ENCODE measurements around the gene CELA1. TPM values are rescaled to one million over a fixed set of nuclear protein-coding genes. Genes with fewer than 3 reads are reported as not detected.

CELA1 gene
- total RNA-seq, 1 experiment from 2014 or later, result not detected

DNA sequence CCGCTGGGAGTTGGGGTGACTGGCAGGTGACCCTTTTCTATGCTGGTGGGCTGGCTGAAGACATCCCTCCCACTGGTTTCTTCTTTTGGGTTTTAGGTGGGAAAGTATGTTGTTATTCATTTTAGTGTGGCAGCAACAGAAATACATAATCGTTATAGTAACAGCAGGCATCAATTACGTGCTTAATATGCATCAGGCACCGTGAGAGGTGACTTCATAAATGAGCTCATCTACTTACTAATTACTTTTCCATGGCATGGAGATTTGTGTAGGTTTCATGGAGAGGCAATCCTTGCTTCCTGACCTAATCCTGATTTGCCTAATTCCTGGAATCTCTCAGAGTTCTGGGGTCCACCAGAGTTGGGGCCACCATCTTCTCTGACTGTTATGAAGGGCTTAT, 13.4 kb upstream of the CELA1 start (continued):
- TF ChIP-seq, protein P1, sequence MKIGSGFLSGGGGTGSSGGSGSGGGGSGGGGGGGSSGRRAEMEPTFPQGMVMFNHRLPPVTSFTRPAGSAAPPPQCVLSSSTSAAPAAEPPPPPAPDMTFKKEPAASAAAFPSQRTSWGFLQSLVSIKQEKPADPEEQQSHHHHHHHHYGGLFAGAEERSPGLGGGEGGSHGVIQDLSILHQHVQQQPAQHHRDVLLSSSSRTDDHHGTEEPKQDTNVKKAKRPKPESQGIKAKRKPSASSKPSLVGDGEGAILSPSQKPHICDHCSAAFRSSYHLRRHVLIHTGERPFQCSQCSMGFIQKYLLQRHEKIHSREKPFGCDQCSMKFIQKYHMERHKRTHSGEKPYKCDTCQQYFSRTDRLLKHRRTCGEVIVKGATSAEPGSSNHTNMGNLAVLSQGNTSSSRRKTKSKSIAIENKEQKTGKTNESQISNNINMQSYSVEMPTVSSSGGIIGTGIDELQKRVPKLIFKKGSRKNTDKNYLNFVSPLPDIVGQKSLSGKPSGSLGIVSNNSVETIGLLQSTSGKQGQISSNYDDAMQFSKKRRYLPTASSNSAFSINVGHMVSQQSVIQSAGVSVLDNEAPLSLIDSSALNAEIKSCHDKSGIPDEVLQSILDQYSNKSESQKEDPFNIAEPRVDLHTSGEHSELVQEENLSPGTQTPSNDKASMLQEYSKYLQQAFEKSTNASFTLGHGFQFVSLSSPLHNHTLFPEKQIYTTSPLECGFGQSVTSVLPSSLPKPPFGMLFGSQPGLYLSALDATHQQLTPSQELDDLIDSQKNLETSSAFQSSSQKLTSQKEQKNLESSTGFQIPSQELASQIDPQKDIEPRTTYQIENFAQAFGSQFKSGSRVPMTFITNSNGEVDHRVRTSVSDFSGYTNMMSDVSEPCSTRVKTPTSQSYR (CRISPR knock-in tag; IDR thresholded peaks at IDR 0.05), result no peak
- TF ChIP-seq NR1H2 (CRISPR knock-in tag; IDR thresholded peaks at IDR 0.05) (no peak), TCF7 (CRISPR knock-in tag; IDR thresholded peaks at IDR 0.05; ENCODE audit: low read depth) (no peak), OVOL2 (CRISPR knock-in tag; IDR thresholded peaks at IDR 0.05; ENCODE audit: borderline replicate concordance) (no peak), ZNF416 (CRISPR knock-in tag; IDR thresholded peaks at IDR 0.05) (no peak)

DNA sequence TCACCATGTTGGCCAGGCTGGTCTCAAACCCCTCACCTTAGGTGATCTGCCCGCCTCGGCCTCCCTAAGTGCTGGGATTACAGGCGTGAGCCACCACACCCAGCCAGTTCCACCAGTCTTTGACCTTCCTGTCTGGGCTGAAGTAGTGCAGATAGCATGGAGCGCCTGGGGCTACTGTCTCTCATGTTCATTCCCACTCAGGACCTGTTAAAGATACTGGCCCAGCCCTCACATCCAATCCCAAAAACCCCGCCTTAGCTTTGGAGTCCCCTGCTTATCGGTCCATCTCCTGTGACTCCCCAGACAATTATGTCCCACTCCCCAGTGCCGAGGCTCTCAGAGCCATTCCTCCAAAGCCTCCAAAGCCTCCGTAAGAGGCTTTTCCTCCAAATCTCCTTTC, 12.0 kb upstream of the CELA1 start:
- H3K27ac Mint-ChIP-seq, result no peak overlapping the region
- TF ChIP-seq, protein P2, sequence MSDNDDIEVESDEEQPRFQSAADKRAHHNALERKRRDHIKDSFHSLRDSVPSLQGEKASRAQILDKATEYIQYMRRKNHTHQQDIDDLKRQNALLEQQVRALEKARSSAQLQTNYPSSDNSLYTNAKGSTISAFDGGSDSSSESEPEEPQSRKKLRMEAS (CRISPR knock-in tag; IDR thresholded peaks at IDR 0.05), result no peak
- TF ChIP-seq, protein P3, sequence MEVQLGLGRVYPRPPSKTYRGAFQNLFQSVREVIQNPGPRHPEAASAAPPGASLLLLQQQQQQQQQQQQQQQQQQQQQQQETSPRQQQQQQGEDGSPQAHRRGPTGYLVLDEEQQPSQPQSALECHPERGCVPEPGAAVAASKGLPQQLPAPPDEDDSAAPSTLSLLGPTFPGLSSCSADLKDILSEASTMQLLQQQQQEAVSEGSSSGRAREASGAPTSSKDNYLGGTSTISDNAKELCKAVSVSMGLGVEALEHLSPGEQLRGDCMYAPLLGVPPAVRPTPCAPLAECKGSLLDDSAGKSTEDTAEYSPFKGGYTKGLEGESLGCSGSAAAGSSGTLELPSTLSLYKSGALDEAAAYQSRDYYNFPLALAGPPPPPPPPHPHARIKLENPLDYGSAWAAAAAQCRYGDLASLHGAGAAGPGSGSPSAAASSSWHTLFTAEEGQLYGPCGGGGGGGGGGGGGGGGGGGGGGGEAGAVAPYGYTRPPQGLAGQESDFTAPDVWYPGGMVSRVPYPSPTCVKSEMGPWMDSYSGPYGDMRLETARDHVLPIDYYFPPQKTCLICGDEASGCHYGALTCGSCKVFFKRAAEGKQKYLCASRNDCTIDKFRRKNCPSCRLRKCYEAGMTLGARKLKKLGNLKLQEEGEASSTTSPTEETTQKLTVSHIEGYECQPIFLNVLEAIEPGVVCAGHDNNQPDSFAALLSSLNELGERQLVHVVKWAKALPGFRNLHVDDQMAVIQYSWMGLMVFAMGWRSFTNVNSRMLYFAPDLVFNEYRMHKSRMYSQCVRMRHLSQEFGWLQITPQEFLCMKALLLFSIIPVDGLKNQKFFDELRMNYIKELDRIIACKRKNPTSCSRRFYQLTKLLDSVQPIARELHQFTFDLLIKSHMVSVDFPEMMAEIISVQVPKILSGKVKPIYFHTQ (CRISPR knock-in tag; IDR thresholded peaks at IDR 0.05), result no peak
- TF ChIP-seq NR2C2 (CRISPR knock-in tag; IDR thresholded peaks at IDR 0.05) (no peak), TEAD4 (CRISPR knock-in tag; IDR thresholded peaks at IDR 0.05) (no peak), ZNF263 (CRISPR knock-in tag; IDR thresholded peaks at IDR 0.05; ENCODE audit: low read depth) (no peak), EMX1 (CRISPR knock-in tag; IDR thresholded peaks at IDR 0.05) (no peak), CREB1 (CRISPR knock-in tag; IDR thresholded peaks at IDR 0.05) (no peak), NR1H2 (CRISPR knock-in tag; IDR thresholded peaks at IDR 0.05) (no peak), ZNF671 (CRISPR knock-in tag; IDR thresholded peaks at IDR 0.05) (no peak)
- TF ChIP-seq, protein P4, sequence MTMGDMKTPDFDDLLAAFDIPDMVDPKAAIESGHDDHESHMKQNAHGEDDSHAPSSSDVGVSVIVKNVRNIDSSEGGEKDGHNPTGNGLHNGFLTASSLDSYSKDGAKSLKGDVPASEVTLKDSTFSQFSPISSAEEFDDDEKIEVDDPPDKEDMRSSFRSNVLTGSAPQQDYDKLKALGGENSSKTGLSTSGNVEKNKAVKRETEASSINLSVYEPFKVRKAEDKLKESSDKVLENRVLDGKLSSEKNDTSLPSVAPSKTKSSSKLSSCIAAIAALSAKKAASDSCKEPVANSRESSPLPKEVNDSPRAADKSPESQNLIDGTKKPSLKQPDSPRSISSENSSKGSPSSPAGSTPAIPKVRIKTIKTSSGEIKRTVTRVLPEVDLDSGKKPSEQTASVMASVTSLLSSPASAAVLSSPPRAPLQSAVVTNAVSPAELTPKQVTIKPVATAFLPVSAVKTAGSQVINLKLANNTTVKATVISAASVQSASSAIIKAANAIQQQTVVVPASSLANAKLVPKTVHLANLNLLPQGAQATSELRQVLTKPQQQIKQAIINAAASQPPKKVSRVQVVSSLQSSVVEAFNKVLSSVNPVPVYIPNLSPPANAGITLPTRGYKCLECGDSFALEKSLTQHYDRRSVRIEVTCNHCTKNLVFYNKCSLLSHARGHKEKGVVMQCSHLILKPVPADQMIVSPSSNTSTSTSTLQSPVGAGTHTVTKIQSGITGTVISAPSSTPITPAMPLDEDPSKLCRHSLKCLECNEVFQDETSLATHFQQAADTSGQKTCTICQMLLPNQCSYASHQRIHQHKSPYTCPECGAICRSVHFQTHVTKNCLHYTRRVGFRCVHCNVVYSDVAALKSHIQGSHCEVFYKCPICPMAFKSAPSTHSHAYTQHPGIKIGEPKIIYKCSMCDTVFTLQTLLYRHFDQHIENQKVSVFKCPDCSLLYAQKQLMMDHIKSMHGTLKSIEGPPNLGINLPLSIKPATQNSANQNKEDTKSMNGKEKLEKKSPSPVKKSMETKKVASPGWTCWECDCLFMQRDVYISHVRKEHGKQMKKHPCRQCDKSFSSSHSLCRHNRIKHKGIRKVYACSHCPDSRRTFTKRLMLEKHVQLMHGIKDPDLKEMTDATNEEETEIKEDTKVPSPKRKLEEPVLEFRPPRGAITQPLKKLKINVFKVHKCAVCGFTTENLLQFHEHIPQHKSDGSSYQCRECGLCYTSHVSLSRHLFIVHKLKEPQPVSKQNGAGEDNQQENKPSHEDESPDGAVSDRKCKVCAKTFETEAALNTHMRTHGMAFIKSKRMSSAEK (CRISPR knock-in tag; IDR thresholded peaks at IDR 0.05; ENCODE audit: borderline replicate concordance), result no peak
- TF ChIP-seq, protein P5, sequence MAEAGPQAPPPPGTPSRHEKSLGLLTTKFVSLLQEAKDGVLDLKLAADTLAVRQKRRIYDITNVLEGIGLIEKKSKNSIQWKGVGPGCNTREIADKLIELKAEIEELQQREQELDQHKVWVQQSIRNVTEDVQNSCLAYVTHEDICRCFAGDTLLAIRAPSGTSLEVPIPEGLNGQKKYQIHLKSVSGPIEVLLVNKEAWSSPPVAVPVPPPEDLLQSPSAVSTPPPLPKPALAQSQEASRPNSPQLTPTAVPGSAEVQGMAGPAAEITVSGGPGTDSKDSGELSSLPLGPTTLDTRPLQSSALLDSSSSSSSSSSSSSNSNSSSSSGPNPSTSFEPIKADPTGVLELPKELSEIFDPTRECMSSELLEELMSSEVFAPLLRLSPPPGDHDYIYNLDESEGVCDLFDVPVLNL (CRISPR knock-in tag; IDR thresholded peaks at IDR 0.05; ENCODE audit: borderline replicate concordance, low read depth), result no peak
- TF ChIP-seq, protein P6, sequence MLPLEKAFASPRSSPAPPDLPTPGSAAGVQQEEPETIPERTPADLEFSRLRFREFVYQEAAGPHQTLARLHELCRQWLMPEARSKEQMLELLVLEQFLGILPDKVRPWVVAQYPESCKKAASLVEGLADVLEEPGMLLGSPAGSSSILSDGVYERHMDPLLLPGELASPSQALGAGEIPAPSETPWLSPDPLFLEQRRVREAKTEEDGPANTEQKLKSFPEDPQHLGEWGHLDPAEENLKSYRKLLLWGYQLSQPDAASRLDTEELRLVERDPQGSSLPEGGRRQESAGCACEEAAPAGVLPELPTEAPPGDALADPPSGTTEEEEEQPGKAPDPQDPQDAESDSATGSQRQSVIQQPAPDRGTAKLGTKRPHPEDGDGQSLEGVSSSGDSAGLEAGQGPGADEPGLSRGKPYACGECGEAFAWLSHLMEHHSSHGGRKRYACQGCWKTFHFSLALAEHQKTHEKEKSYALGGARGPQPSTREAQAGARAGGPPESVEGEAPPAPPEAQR (CRISPR knock-in tag; IDR thresholded peaks at IDR 0.05), result no peak
- TF ChIP-seq, protein P7, sequence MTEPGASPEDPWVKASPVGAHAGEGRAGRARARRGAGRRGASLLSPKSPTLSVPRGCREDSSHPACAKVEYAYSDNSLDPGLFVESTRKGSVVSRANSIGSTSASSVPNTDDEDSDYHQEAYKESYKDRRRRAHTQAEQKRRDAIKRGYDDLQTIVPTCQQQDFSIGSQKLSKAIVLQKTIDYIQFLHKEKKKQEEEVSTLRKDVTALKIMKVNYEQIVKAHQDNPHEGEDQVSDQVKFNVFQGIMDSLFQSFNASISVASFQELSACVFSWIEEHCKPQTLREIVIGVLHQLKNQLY (CRISPR knock-in tag; IDR thresholded peaks at IDR 0.05), result no peak
- no peaks in the 10 kb centered on the region for H3K9me3 Mint-ChIP-seq
- ChIA-PET CTCF (no interaction called here), POLR2A (no interaction called here)
- H3K4me3 Mint-ChIP-seq, result no peak overlapping the region
- H3K27me3 Mint-ChIP-seq (ENCODE audit: low read depth), result no peaks in the 10 kb centered on the region; the same call in 1 of the 2 replicates
- DNase-seq (ENCODE audit: low spot score) (no peak), ATAC-seq (no peak)
- no peaks in the 10 kb centered on the region for H3K4me1 Mint-ChIP-seq
- H3K36me3 Mint-ChIP-seq, result peaks cover 5% of the 10 kb centered on the region
